GM21825 (cell line): ENCODE data around the gene ZNF853.

ENCODE experiments used
- ATAC-seq: cut with Tn5 transposase; IDR thresholded peaks from one replicate; pipeline ENCODE4 v1.9.1; 2021; ENCODE audit warnings: mild to moderate bottlenecking, moderate library complexity; ENCODE audit not compliant: unreplicated experiment

The ZNF853 gene

GRCh38 chr7:6604458-6604857, 11.0 kb upstream of the ZNF853 start:
- ATAC-seq = no peak

DNA sequence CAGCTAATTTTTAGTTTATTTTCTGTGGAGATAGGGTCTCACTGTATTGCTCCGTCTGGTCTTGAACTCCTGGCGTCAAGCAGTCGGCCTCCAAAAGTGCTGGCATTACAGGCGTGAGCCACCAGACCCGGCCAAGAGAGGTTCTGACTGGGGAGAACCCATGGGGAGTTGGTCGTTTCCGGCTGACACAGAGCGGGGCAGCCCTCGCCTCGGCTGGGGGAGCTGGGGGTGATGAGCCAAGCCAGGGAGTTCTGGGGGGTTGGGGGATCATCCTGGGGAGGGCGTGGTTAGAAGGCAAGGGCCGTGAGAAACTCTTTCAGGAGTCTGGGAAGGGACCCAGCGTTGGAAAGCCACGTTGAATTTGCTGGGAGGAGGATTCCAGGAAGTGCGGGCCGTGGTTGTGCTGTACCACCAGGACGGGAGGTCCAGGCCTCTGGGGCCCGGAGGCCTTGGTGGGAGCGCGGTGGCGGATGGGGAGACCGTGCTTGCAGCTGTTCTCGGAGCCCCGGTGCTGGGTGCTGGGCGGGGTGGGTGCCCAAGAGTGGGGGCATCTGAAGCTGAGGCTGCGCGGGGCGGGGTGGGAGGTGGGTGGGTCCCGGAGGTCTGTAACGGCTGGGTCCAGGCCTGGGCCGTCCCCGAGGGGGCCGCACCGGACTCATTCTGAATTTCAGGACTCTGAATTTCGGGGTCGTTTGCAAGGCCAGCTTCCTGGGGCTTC, 8.4 kb upstream of the ZNF853 start:
- no peak for ATAC-seq

- ATAC-seq = no peak
Observed at GRCh38 chr7:6607651-6608051, 7.8 kb upstream of the ZNF853 start.

- ATAC-seq = no peak
Observed at GRCh38 chr7:6608081-6608480, 7.3 kb upstream of the ZNF853 start.

DNA sequence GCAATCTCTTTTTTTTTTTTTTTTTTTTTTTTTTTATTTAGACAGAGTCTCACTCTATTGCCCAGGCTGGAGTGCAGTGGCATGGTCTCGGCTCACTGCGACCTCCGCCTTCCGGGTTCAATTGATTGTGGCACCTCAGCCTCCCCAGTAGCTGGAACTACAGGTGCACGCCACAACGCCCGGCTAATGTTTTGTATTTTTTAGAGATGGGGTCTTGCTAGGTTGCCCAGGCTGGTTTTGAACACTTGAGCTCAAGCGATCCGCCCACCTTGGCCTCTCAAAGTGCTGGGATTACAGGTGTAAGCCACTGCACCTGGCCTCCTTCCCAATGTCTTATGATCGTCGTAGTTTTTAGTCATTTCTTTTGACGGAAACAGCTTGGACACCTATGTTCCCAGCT, 6.6 kb upstream of the ZNF853 start:
- no peak for ATAC-seq

- no peak for ATAC-seq
Observed at GRCh38 chr7:6612819-6613218, 2.6 kb upstream of the ZNF853 start.

- no peak for ATAC-seq
Observed at GRCh38 chr7:6613706-6614105, 1.7 kb upstream of the ZNF853 start.

DNA sequence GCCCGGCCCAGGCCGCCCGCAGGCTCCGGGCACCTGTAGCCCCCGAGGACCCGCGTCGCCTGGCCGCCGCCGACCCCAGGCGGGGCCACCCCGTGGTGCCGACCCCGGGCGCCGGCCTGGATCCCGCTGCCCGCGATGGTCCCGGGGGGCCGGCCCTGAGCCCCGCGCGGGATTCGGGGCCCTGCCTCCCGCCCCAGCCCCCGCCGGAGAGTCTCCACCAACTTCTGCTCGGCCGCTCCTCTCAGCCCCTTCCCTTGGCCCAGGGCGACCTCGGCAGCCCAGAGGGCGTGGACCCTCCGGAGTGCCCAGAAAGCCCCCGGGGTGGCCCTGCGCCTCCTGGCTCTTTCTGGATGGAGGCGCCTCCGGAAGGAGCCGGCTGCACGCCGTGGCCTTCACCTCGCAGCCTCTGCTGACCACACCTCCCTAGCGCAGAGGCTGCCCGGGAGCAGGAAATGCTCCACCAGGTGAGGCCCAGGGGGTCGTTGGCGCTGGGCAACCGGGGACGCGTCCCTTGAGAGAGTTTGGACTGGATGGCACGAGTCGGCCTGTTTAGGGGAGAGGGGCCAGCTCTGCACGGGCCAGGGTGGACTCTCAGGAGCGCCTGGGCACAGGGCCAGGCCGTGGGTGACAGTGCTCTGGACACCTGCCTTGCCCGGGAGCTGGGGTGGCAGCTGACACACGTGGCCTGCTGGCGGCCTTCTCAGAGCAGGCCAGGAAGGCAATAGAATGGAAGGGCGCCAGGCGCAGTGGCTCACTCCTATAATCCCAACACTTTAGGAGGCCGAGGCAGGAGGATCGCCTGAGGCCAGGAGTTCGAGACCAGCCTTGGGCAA, 529 bp downstream of the ZNF853 start:
- ATAC-seq = no peak

DNA sequence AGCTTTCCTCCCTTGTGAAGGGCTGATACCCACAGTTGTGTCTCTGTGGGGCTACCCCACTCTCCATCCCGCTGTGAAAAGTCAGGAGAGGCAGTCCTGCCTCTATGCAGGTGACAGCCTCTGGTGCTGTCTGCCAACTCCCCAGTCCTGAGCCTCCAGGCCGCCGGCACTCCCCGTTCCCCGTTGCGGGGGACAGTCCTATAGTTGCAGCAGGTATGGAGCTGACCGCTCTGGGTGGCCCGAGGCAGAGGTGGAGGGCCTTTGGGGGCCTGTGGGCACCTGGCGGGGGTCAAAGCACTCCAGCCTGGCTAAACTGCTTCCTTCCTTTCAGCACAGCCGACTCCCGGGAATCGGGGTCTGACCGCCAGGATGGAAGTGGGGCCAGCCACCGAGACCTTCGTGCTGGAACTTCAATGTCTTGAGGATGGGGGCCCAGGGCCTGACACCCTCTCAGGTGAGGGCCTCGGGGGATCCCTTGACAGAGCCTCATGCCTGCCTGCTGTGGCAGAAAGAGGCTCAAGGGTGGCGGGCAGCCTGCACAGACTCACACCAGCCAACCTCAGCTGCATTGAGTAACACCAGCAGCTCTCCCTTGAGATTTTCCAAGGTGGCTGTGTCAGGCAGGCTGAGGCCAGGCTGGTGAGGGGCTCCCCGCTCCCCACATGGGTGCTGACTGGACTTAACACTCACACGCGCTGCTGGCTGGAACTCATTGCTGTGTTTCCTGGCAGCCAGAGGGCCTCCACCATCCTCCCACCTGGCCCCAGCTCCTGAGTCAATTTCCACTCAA, 1.6 kb downstream of the ZNF853 start:
- no peak for ATAC-seq

GRCh38 chr7:6618621-6619020, 3.2 kb downstream of the ZNF853 start:
- no peak for ATAC-seq

GRCh38 chr7:6619961-6620360, 4.6 kb downstream of the ZNF853 start:
- no peak for ATAC-seq

- no peak for ATAC-seq
Observed at GRCh38 chr7:6621195-6622133, 6.1 kb downstream of the ZNF853 start.

- ATAC-seq = no peak
Observed at GRCh38 chr7:6622134-6622710, 6.8 kb downstream of the ZNF853 start.

- no peak for ATAC-seq
Observed at GRCh38 chr7:6623589-6624245, 8.3 kb downstream of the ZNF853 start.

DNA sequence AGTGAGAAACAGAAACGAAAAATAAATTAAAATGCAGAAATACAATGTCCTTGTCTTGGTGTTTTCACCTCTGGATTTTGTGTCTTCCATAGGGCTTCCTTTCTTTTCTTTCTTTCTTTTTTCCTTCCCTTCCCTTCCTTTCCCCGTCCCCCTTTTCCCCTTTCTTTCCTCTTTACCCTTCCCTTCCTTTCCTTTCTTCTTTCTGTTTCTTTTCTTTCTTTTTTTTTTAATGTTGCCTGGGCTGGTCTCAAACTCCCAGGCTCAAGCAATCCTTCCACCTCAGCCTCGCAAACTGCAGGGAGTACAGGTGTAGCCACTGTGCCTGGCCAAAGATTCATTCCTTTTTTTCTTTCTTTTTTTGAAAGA, 8.8 kb downstream of the ZNF853 start:
- ATAC-seq = no peak

- no peak for ATAC-seq
Observed at GRCh38 chr7:6628045-6628444, 12.6 kb downstream of the ZNF853 start.

GRCh38 chr7:6630007-6630849, 14.8 kb downstream of the ZNF853 start:
- ATAC-seq = no peak

GRCh38 chr7:6631605-6632004, 16.2 kb downstream of the ZNF853 start:
- ATAC-seq = no peak

DNA sequence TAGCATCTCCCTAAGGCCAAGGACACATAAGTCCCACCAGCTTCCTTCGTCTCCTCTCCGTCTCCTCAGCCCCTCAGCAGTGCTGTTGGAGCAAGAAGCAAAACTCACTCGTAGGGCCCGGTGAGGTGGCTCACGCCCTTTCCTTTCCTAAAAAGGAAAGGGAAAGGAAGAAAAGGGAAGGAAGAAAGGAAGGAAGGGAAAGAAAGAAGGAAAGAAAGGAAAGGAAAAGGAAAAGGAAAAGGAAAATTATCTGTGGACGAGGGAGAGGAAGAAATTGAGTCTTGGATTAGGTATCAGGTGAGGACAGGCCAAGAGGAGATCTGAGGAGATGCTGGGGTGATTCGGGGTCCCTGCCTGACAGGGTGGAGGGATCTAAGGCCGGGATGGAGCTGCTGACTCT, 18.6 kb downstream of the ZNF853 start:
- ATAC-seq = no peak
